Measurements from ENCODE around the gene HJV.

DNA sequence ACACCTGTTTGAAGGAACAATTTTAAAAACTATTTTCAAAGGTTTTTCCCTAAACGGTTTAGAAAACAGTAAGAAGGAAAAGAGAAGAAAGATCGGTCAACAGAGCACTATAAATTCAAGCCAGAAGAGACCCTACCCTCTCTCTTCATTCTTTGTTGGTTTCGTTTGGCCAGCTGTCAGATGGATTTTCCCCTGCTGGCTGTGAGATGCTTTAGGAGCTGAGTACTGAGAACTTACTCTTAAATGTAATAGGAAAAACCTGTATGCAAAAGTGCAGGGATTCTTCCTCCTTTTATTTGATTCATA, 23.9 kb downstream of the HJV start:
- TF ChIP-seq, protein P1, sequence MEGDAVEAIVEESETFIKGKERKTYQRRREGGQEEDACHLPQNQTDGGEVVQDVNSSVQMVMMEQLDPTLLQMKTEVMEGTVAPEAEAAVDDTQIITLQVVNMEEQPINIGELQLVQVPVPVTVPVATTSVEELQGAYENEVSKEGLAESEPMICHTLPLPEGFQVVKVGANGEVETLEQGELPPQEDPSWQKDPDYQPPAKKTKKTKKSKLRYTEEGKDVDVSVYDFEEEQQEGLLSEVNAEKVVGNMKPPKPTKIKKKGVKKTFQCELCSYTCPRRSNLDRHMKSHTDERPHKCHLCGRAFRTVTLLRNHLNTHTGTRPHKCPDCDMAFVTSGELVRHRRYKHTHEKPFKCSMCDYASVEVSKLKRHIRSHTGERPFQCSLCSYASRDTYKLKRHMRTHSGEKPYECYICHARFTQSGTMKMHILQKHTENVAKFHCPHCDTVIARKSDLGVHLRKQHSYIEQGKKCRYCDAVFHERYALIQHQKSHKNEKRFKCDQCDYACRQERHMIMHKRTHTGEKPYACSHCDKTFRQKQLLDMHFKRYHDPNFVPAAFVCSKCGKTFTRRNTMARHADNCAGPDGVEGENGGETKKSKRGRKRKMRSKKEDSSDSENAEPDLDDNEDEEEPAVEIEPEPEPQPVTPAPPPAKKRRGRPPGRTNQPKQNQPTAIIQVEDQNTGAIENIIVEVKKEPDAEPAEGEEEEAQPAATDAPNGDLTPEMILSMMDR (IDR thresholded peaks at IDR 0.05 in 2 of 3, conservative IDR thresholded peaks at IDR 0.05 in 1 of 3; ENCODE audit: borderline replicate concordance in 1 of 3, insufficient read depth in 1 of 3, low read depth in 2 of 3, low read length in 2 of 3), result no peak
- TF ChIP-seq RAD21 (IDR thresholded peaks at IDR 0.05; ENCODE audit: low read depth), result no peak
- TF ChIP-seq SP1 (IDR thresholded peaks at IDR 0.05; ENCODE audit: low read depth), result no peak
- TF ChIP-seq, protein P2, sequence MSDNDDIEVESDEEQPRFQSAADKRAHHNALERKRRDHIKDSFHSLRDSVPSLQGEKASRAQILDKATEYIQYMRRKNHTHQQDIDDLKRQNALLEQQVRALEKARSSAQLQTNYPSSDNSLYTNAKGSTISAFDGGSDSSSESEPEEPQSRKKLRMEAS (IDR thresholded peaks at IDR 0.05), result no peak
- TF ChIP-seq POLR2A (IDR thresholded peaks at IDR 0.05; ENCODE audit: borderline replicate concordance, extremely low read depth, insufficient read depth, insufficient read length), result no peak
